IMR-90 (cell line): ENCODE data around the gene FOXP1. TPM values are rescaled to one million over a fixed set of nuclear protein-coding genes. Genes with fewer than 3 reads are reported as not detected.

Experiments
- ATAC-seq: fragments of 200-7000 bp; cut with Tn5 transposase; 2 replicates; pipeline ENCODE4 v1.9.1; 2020; ENCODE audit warnings: low read depth, mild to moderate bottlenecking, moderate library complexity
- BruUV-seq: library from RNA; stranded (reverse); fragments of 400-500 nt; replicated peaks from 2 replicates; lab custom pipeline; 2021; lab: Mats Ljungman, UMichigan
- CTCF ChIA-PET: fragments of 300-600 bp; formaldehyde crosslinking; extraction: SDS; loops from one replicate; lab custom pipeline; 2021; ENCODE audit warnings: antibody characterized with exemption; lab: Yijun Ruan, JAX
- POLR2A ChIA-PET: fragments of 300-600 bp; sonication (Branson Sonifier 250); formaldehyde crosslinking; loops from one replicate; lab custom pipeline; 2022; ENCODE audit warnings: antibody characterized with exemption; ENCODE audit not compliant: unreplicated experiment; lab: Charles Lee
- DNase-seq: peaks from one replicate; pipeline ENCODE4 v3.0.0; 2013
- H2AFZ ChIP-seq: replicated peaks from 2 replicates; pipeline ENCODE3; 2013; ENCODE audit warnings: low read length, mild to moderate bottlenecking; ENCODE audit not compliant: poor library complexity
- H2AK5ac ChIP-seq: 2 replicates; pipeline ENCODE4 v1.6.1; 2013; ENCODE audit warnings: low read depth, low read length, inconsistent platforms
- H2AK9ac ChIP-seq: replicated peaks from 2 replicates; pipeline ENCODE3; 2013; ENCODE audit warnings: mild to moderate bottlenecking, low read depth, low read length, moderate library complexity; ENCODE audit not compliant: poor library complexity
- H2BK120ac ChIP-seq: 2 replicates; pipeline ENCODE4 v1.6.1; 2013; ENCODE audit warnings: low read depth, low read length, inconsistent platforms
- H2BK15ac ChIP-seq: 3 replicates; pipeline ENCODE4 v1.6.1; 2013; ENCODE audit warnings: low read depth, low read length, inconsistent platforms
- H2BK20ac ChIP-seq: 2 replicates; pipeline ENCODE4 v1.6.1; 2013; ENCODE audit warnings: low read depth, mild to moderate bottlenecking, inconsistent platforms, low read length, moderate library complexity
- H2BK5ac ChIP-seq: 2 replicates; pipeline ENCODE4 v1.6.1; 2013; ENCODE audit warnings: mild to moderate bottlenecking, low read depth, low read length, inconsistent platforms; ENCODE audit not compliant: poor library complexity, severe bottlenecking
- H3K14ac ChIP-seq: replicated peaks from 2 replicates; pipeline ENCODE4 v1.6.1; 2013; ENCODE audit warnings: low read depth, low read length, inconsistent platforms
- H3K18ac ChIP-seq: 2 replicates; pipeline ENCODE4 v1.6.1; 2013; ENCODE audit warnings: low read depth, low read length, control low read depth
- H3K23ac ChIP-seq: 2 replicates; pipeline ENCODE4 v1.6.1; 2013; ENCODE audit warnings: low read depth, low read length, inconsistent platforms
- H3K27ac ChIP-seq: 2 replicates; pipeline ENCODE4 v1.5.1; 2013; ENCODE audit warnings: mild to moderate bottlenecking, control low read depth, low read length; ENCODE audit not compliant: insufficient read depth
- H3K27me3 ChIP-seq: 2 replicates; pipeline ENCODE4 v1.6.1; 2013; ENCODE audit warnings: low read length; ENCODE audit not compliant: control insufficient read depth, insufficient read depth
- H3K36me3 ChIP-seq: 2 replicates; pipeline ENCODE4 v1.6.1; 2013; ENCODE audit warnings: low read length, mixed read lengths; ENCODE audit not compliant: control insufficient read depth, insufficient read depth
- H3K4ac ChIP-seq: 2 replicates; pipeline ENCODE4 v1.6.1; 2013; ENCODE audit warnings: low read depth, low read length, inconsistent platforms
- H3K4me1 ChIP-seq: 2 replicates; pipeline ENCODE4 v1.6.1; 2013; ENCODE audit warnings: low read length, mixed read lengths; ENCODE audit not compliant: control insufficient read depth, insufficient read depth
- H3K4me2 ChIP-seq: 2 replicates; pipeline ENCODE4 v1.6.1; 2013; ENCODE audit warnings: low read depth, mild to moderate bottlenecking, control low read depth, low read length, moderate library complexity
- H3K4me3 ChIP-seq: 2 replicates; pipeline ENCODE4 v1.5.1; 2013; ENCODE audit warnings: low read depth, mild to moderate bottlenecking, control low read depth, low read length, moderate library complexity; ENCODE audit not compliant: insufficient read depth
- H3K56ac ChIP-seq: 2 replicates; pipeline ENCODE4 v1.6.1; 2013; ENCODE audit warnings: low read length, inconsistent platforms; ENCODE audit not compliant: insufficient read depth; ENCODE audit errors: extremely low read depth
- H3K79me1 ChIP-seq, 2 experiments: 2 replicates each; pipeline ENCODE4 v1.6.1; 2013; ENCODE audit warnings: low read length in 2 of 2, inconsistent platforms in 1 of 2, low read depth in 1 of 2
- H3K9ac ChIP-seq: 2 replicates; pipeline ENCODE4 v1.6.1; 2013; ENCODE audit warnings: low read depth, low read length, control low read depth
- H3K9me1 ChIP-seq: 2 replicates; pipeline ENCODE4 v1.6.1; 2013; ENCODE audit warnings: low read length, inconsistent platforms; ENCODE audit not compliant: insufficient read depth
- H3K9me3 ChIP-seq: 2 replicates; pipeline ENCODE4 v1.6.1; 2013; ENCODE audit warnings: low read length; ENCODE audit not compliant: control insufficient read depth, insufficient read depth
- H4K20me1 ChIP-seq: 2 replicates; pipeline ENCODE4 v1.6.1; 2013; ENCODE audit warnings: low read length, inconsistent platforms; ENCODE audit not compliant: insufficient read depth
- H4K5ac ChIP-seq: 2 replicates; pipeline ENCODE4 v1.6.1; 2013; ENCODE audit warnings: mild to moderate bottlenecking, low read depth, low read length, control low read depth
- H4K8ac ChIP-seq, 2 experiments: 2 replicates each; pipeline ENCODE4 v1.6.1; 2013; ENCODE audit warnings: low read depth in 2 of 2, low read length in 2 of 2, control low read depth in 1 of 2, inconsistent platforms in 1 of 2
- H4K91ac ChIP-seq: 2 replicates; pipeline ENCODE4 v1.6.1; 2013; ENCODE audit warnings: low read depth, low read length, inconsistent platforms; ENCODE audit not compliant: insufficient read depth
- BHLHE40 ChIP-seq: fragments of 150-350 bp; IDR thresholded peaks from 2 replicates; pipeline ENCODE4 v1.6.1; 2016; ENCODE audit warnings: mild to moderate bottlenecking, low read depth, low read length
- CHD1 ChIP-seq: IDR thresholded peaks from 2 replicates; pipeline ENCODE4 v1.6.1; 2012; ENCODE audit warnings: low read depth, low read length, improper control_type of control experiment
- ELK1 ChIP-seq: fragments of 150-350 bp; IDR thresholded peaks from 2 replicates; pipeline ENCODE4 v1.6.1; 2016; ENCODE audit warnings: low read depth, mild to moderate bottlenecking, low read length, moderate library complexity, borderline replicate concordance
- MAFK ChIP-seq: IDR thresholded peaks from 2 replicates; pipeline ENCODE4 v1.6.1; 2012; ENCODE audit warnings: low read depth, low read length, improper control_type of control experiment
- MAZ ChIP-seq: IDR thresholded peaks from 2 replicates; pipeline ENCODE4 v1.6.1; 2012; ENCODE audit warnings: low read depth, mild to moderate bottlenecking, low read length, improper control_type of control experiment, moderate library complexity, borderline replicate concordance
- MXI1 ChIP-seq: IDR thresholded peaks from 2 replicates; pipeline ENCODE4 v1.6.1; 2012; ENCODE audit warnings: low read depth, mild to moderate bottlenecking, low read length, moderate library complexity, borderline replicate concordance
- POLR2A ChIP-seq: IDR thresholded peaks from 2 replicates; pipeline ENCODE4 v1.6.1; 2012; ENCODE audit warnings: mild to moderate bottlenecking, low read depth, low read length
- RAD21 ChIP-seq: IDR thresholded peaks from 2 replicates; pipeline ENCODE4 v1.6.1; 2012; ENCODE audit warnings: low read length, improper control_type of control experiment
- RCOR1 ChIP-seq: IDR thresholded peaks from 2 replicates; pipeline ENCODE4 v1.6.1; 2012; ENCODE audit warnings: mild to moderate bottlenecking, low read length, improper control_type of control experiment; ENCODE audit not compliant: insufficient replicate concordance
- RFX5 ChIP-seq: IDR thresholded peaks from 2 replicates; pipeline ENCODE4 v1.8.0; 2012; ENCODE audit warnings: low read depth, mild to moderate bottlenecking, low read length, moderate library complexity
- SMC3 ChIP-seq: fragments of 150-350 bp; IDR thresholded peaks from 2 replicates; pipeline ENCODE4 v1.6.1; 2016; ENCODE audit warnings: low read depth, mild to moderate bottlenecking, antibody characterized with exemption, low read length, moderate library complexity
- WGBS, 2 experiments: methylation state at CpG; one replicate each; pipeline versions ENCODE4 v1.1.5 to v1.1.7; 2013; ENCODE audit warnings: missing lambda C conversion rate in 2 of 2; ENCODE audit not compliant: insufficient read length in 1 of 2; ENCODE audit errors: extremely low coverage in 2 of 2; 5-methylcytosine and 5-hydroxymethylcytosine counted together
- dilution Hi-C: fragments of 300-500 bp; cut with HindIII; formaldehyde crosslinking; loops from one replicate; pipeline ENCODE4 v1.14.3; 2018; ENCODE audit warnings: low sequenced_read_pairs; ENCODE audit not compliant: unreplicated experiment
- in situ Hi-C: fragments of 300-500 bp; cut with MboI; formaldehyde crosslinking; loops from 3 replicates; pipeline ENCODE4 v1.14.3; 2019; ENCODE audit warnings: low sequenced_read_pairs, inconsistent platforms, mixed read lengths
- intact Hi-C: fragments of 100-400 bp; cut with micrococcal nuclease; formaldehyde crosslinking; loops from 2 replicates; pipeline ENCODE4 v1.10.0; 2022
- polyA plus RNA-seq, 3 experiments: library from polyadenylated mRNA; depleted of rRNA; stranded (reverse); fragments of >200 nt; gene quantifications; 2 replicates each; pipeline ENCODE4 v1.2.3, GENCODE V29; 2012; ENCODE audit warnings: low replicate concordance in 1 of 3
- total RNA-seq: library from RNA; depleted of rRNA; stranded (reverse); fragments of >200 nt; gene quantifications from 2 replicates; pipeline ENCODE4 v1.2.3, GENCODE V29; 2012
- TF ChIP-seq, protein P1 (sequence below): fragments of 150-350 bp; IDR thresholded peaks from 2 replicates; pipeline ENCODE4 v1.6.1; 2017; ENCODE audit warnings: mild to moderate bottlenecking, antibody characterized with exemption, low read length, low read depth

Gene FOXP1
- total and polyA plus RNA-seq, 2 of the 4 experiments (the other 2 are of a cell fraction), result 37.0 to 132 TPM

DNA sequence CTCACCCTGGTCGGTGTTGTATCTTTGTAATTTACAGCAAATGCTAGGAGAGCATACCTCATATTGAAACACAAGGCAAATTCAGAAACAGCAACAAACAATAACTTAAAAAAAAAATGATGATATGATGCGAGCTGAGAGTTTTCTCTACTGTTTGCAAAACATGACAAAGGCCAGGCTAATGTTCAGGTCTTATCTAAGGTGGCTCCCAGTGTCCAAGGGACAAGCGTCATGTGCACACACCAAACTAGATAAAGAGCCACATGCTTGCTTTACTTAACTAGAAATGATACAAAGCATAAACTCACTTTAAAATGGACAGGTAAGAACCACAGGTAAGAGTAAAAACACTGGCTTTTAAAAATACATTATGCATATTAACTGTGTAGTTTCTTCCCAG lies 375.9 kb downstream of the FOXP1 start:
- H3K27ac ChIP-seq, result no peak overlapping the region
- ChIA-PET CTCF (no interaction called here), POLR2A (no interaction called here)
- no peak overlapping the region for H2AK5ac ChIP-seq
- H2BK5ac ChIP-seq, result no peak overlapping the region
- no peak overlapping the region for H4K91ac ChIP-seq
- no peak overlapping the region for H3K23ac ChIP-seq
- no peak for ATAC-seq
- H2BK20ac ChIP-seq, result no peak overlapping the region
- H4K8ac ChIP-seq, result no peak overlapping the region
- H2AK9ac ChIP-seq, result no peak overlapping the region
- TF ChIP-seq POLR2A (no peak), RAD21 (no peak), MAFK (no peak), ELK1 (no peak), CHD1 (no peak), MAZ (no peak), MXI1 (no peak), RFX5 (no peak), SMC3 (no peak), RCOR1 (no peak), BHLHE40 (no peak)
- TF ChIP-seq, protein P1, sequence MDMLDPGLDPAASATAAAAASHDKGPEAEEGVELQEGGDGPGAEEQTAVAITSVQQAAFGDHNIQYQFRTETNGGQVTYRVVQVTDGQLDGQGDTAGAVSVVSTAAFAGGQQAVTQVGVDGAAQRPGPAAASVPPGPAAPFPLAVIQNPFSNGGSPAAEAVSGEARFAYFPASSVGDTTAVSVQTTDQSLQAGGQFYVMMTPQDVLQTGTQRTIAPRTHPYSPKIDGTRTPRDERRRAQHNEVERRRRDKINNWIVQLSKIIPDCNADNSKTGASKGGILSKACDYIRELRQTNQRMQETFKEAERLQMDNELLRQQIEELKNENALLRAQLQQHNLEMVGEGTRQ, result no peak
- peaks cover 14% of the 10 kb centered on the region for H3K4me1 ChIP-seq
- no peaks in the 10 kb centered on the region for H3K36me3 ChIP-seq
- peak overlapping the region; percentile 12; the same call in 1 of the 2 replicates for H3K4ac ChIP-seq
- H4K5ac ChIP-seq, result no peak overlapping the region
- H4K20me1 ChIP-seq, result no peaks in the 10 kb centered on the region; the same call in 1 of the 2 replicates
- peak overlapping the region; percentile 53; the same call in 1 of the 3 replicates for H2BK15ac ChIP-seq
- no peak overlapping the region for H2AFZ ChIP-seq
- WGBS, 2 experiments, result no CpG with 5 or more reads among the region's 3 CpGs
- 0 out of 2 replicates have a peak overlapping the region, but pooled peaks have one; percentile 35 for H2BK120ac ChIP-seq
- H3K56ac ChIP-seq, result no peak overlapping the region
- intact Hi-C loops (no loop called here), dilution Hi-C loops (no loop called here), in situ Hi-C loops (no loop called here)
- H3K9me1 ChIP-seq, result no peaks in the 10 kb centered on the region
- no peak overlapping the region for H3K4me3 ChIP-seq
- H3K14ac ChIP-seq, result no peak overlapping the region
- H3K9ac ChIP-seq, result no peak overlapping the region
- H3K27me3 ChIP-seq, result no peaks in the 10 kb centered on the region
- no peak for DNase-seq
- peaks cover 9 to 39% of the 10 kb centered on the region in 2 experiments; a peak in 3 of 4 replicates for H3K79me1 ChIP-seq
- no peaks in the 10 kb centered on the region for H3K9me3 ChIP-seq
- BruUV-seq, result no TSS peak
- no peak overlapping the region for H3K4me2 ChIP-seq
- H3K18ac ChIP-seq, result no peak overlapping the region
